HepG2 (cell line): Measurements from ENCODE around the gene FGF7.

Experiments
- FOXP1 ChIP-seq, 2 experiments: fragments of 450-650 bp in 1 of 2; IDR thresholded peaks; 2 replicates each; pipeline ENCODE4 v1.6.1; 2017 to 2018; ENCODE audit warnings: antibody characterized with exemption in 1 of 2
- NFATC3 ChIP-seq: sonication (generic); formaldehyde crosslinking; IDR thresholded peaks from 2 replicates; pipeline ENCODE4 v1.5.1; 2020; ENCODE audit warnings: mild to moderate bottlenecking, missing genetic modification reagents
- NFIC ChIP-seq: IDR thresholded peaks from 2 replicates; pipeline ENCODE4 v1.6.1; 2012; ENCODE audit warnings: mild to moderate bottlenecking, low read length, inconsistent platforms
- POLR2A ChIP-seq, 2 experiments: IDR thresholded peaks; 2 replicates each; pipeline ENCODE4 v1.6.1; 2011; ENCODE audit warnings: low read depth in 2 of 2, low read length in 2 of 2, mild to moderate bottlenecking in 1 of 2, moderate library complexity in 1 of 2; ENCODE audit not compliant: insufficient read depth in 1 of 2
- POLR2AphosphoS5 ChIP-seq: IDR thresholded peaks from 2 replicates; pipeline ENCODE4 v1.6.1; 2012; ENCODE audit warnings: low read depth, low read length
- RFXAP ChIP-seq: sonication (generic); formaldehyde crosslinking; IDR thresholded peaks from 2 replicates; pipeline ENCODE4 v1.4.0; 2020; ENCODE audit warnings: missing genetic modification reagents, borderline replicate concordance
- TAF1 ChIP-seq: sonication (generic); formaldehyde crosslinking; IDR thresholded peaks from 2 replicates; pipeline ENCODE4 v1.4.0; 2020; ENCODE audit warnings: missing genetic modification reagents
- ZFY ChIP-seq: sonication (generic); formaldehyde crosslinking; IDR thresholded peaks from 2 replicates; pipeline ENCODE4 v1.4.0; 2020; ENCODE audit warnings: missing genetic modification reagents
- TF ChIP-seq, protein P1 (sequence below), 2 experiments: IDR thresholded peaks; 2 replicates each; pipeline ENCODE4 v1.6.1; 2011 to 2012; ENCODE audit warnings: low read length in 2 of 2, borderline replicate concordance in 1 of 2, low read depth in 1 of 2, mild to moderate bottlenecking in 1 of 2, moderate library complexity in 1 of 2
- TF ChIP-seq, protein P2 (sequence below): sonication (generic); formaldehyde crosslinking; IDR thresholded peaks from 2 replicates; pipeline ENCODE4 v1.5.0; 2020; ENCODE audit warnings: mild to moderate bottlenecking, missing genetic modification reagents, moderate library complexity

DNA sequence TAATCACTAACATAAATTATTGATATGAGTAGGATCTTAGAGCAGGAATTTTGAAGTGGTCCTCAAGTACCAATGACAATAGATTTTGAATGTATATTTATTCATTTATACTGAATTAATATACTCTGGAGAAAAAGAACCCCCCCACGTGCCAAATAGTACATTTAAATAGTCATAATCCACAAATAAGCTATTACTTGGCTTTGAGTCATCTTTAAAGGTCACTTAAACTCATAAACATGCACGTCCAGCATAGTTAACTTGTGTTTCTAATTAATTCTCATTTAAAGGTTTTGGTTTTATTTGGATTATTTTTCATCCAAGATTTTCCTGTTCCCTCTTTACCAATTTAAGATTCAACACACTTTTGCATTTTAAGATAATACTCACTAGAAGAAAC lies 35.1 kb downstream of the FGF7 start:
- TF ChIP-seq, protein P1, sequence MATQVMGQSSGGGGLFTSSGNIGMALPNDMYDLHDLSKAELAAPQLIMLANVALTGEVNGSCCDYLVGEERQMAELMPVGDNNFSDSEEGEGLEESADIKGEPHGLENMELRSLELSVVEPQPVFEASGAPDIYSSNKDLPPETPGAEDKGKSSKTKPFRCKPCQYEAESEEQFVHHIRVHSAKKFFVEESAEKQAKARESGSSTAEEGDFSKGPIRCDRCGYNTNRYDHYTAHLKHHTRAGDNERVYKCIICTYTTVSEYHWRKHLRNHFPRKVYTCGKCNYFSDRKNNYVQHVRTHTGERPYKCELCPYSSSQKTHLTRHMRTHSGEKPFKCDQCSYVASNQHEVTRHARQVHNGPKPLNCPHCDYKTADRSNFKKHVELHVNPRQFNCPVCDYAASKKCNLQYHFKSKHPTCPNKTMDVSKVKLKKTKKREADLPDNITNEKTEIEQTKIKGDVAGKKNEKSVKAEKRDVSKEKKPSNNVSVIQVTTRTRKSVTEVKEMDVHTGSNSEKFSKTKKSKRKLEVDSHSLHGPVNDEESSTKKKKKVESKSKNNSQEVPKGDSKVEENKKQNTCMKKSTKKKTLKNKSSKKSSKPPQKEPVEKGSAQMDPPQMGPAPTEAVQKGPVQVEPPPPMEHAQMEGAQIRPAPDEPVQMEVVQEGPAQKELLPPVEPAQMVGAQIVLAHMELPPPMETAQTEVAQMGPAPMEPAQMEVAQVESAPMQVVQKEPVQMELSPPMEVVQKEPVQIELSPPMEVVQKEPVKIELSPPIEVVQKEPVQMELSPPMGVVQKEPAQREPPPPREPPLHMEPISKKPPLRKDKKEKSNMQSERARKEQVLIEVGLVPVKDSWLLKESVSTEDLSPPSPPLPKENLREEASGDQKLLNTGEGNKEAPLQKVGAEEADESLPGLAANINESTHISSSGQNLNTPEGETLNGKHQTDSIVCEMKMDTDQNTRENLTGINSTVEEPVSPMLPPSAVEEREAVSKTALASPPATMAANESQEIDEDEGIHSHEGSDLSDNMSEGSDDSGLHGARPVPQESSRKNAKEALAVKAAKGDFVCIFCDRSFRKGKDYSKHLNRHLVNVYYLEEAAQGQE (IDR thresholded peaks at IDR 0.05; ENCODE audit: borderline replicate concordance in 1 of 2, low read depth in 1 of 2, low read length in 2 of 2) = no peak
- TF ChIP-seq POLR2AphosphoS5 = no peak
- no peak for TF ChIP-seq NFATC3 (CRISPR knock-in tag)
- TF ChIP-seq POLR2A (IDR thresholded peaks at IDR 0.05; ENCODE audit: insufficient read depth in 1 of 2, low read depth in 2 of 2, low read length in 2 of 2) = no peak
- TF ChIP-seq TAF1 (CRISPR knock-in tag) = no peak
- no peak for TF ChIP-seq ZFY (CRISPR knock-in tag)
- TF ChIP-seq, protein P2, sequence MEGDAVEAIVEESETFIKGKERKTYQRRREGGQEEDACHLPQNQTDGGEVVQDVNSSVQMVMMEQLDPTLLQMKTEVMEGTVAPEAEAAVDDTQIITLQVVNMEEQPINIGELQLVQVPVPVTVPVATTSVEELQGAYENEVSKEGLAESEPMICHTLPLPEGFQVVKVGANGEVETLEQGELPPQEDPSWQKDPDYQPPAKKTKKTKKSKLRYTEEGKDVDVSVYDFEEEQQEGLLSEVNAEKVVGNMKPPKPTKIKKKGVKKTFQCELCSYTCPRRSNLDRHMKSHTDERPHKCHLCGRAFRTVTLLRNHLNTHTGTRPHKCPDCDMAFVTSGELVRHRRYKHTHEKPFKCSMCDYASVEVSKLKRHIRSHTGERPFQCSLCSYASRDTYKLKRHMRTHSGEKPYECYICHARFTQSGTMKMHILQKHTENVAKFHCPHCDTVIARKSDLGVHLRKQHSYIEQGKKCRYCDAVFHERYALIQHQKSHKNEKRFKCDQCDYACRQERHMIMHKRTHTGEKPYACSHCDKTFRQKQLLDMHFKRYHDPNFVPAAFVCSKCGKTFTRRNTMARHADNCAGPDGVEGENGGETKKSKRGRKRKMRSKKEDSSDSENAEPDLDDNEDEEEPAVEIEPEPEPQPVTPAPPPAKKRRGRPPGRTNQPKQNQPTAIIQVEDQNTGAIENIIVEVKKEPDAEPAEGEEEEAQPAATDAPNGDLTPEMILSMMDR = no peak
- TF ChIP-seq RFXAP = no peak
- TF ChIP-seq FOXP1 (IDR thresholded peaks at IDR 0.05) = no peak
- TF ChIP-seq FOXP1 (CRISPR knock-in tag; IDR thresholded peaks at IDR 0.05) = no peak
- no peak for TF ChIP-seq NFIC
